SK-N-SH treated with all-trans-retinoic acid at 6 μM for 48 hours (cell line): Measurements from ENCODE around the gene BACH2.

Experiments used
- ATAC-seq: fragments of 200-7000 bp; cut with Tn5 transposase; 3 replicates; pipeline ENCODE4 v1.9.1; 2020; ENCODE audit warnings: mild to moderate bottlenecking, moderate library complexity
- ARNTL ChIP-seq: fragments of 450-650 bp; formaldehyde crosslinking; IDR thresholded peaks from 2 replicates; pipeline ENCODE4 v1.5.0; 2020; ENCODE audit warnings: low read depth, mild to moderate bottlenecking, moderate library complexity, borderline replicate concordance
- BACH2 ChIP-seq: fragments of 250-450 bp; sonication (Bioruptor Pico); IDR thresholded peaks from 2 replicates; pipeline ENCODE4 v1.9.0; 2021; ENCODE audit warnings: mild to moderate bottlenecking, borderline replicate concordance
- CSDC2 ChIP-seq: fragments of 250-450 bp; sonication (Bioruptor Pico); IDR thresholded peaks from 2 replicates; pipeline ENCODE4 v1.5.0; 2020; ENCODE audit warnings: mild to moderate bottlenecking, moderate library complexity
- GLIS3 ChIP-seq: fragments of 250-450 bp; sonication (Bioruptor Pico); IDR thresholded peaks from 2 replicates; pipeline ENCODE4 v1.5.0; 2020; ENCODE audit warnings: mild to moderate bottlenecking, moderate library complexity
- ISL1 ChIP-seq: fragments of 250-450 bp; sonication (Bioruptor Pico); IDR thresholded peaks from 2 replicates; pipeline ENCODE4 v2.1.2; 2022; ENCODE audit warnings: mild to moderate bottlenecking, moderate library complexity
- OSR1 ChIP-seq: fragments of 250-450 bp; sonication (Bioruptor Pico); IDR thresholded peaks from 2 replicates; pipeline ENCODE4 v1.8.0; 2022; ENCODE audit warnings: moderate library complexity, mild to moderate bottlenecking, inconsistent platforms
- PPARA ChIP-seq: fragments of 250-450 bp; sonication (Bioruptor Pico); IDR thresholded peaks from 2 replicates; pipeline ENCODE4 v1.5.0; 2020; ENCODE audit warnings: mild to moderate bottlenecking, borderline replicate concordance
- TCF4 ChIP-seq: fragments of 250-450 bp; sonication (Bioruptor Pico); IDR thresholded peaks from 2 replicates; pipeline ENCODE4 v1.8.0; 2021; ENCODE audit warnings: mild to moderate bottlenecking, moderate library complexity, borderline replicate concordance
- TOX ChIP-seq: fragments of 250-450 bp; sonication (Bioruptor Pico); IDR thresholded peaks from 2 replicates; pipeline ENCODE4 v1.8.0; 2021; ENCODE audit warnings: mild to moderate bottlenecking, moderate library complexity, borderline replicate concordance
- ZFP3 ChIP-seq: fragments of 250-450 bp; sonication (Bioruptor Pico); IDR thresholded peaks from 2 replicates; pipeline ENCODE4 v1.5.0; 2020; ENCODE audit warnings: mild to moderate bottlenecking, moderate library complexity
- ZFP30 ChIP-seq: fragments of 450-650 bp; formaldehyde crosslinking; IDR thresholded peaks from 2 replicates; pipeline ENCODE4 v1.5.0; 2022; ENCODE audit warnings: mild to moderate bottlenecking, moderate library complexity
- ZNF565 ChIP-seq: fragments of 450-650 bp; formaldehyde crosslinking; conservative IDR thresholded peaks from 2 replicates; pipeline ENCODE4 v1.5.0; 2020; ENCODE audit warnings: low read depth, mild to moderate bottlenecking, moderate library complexity
- ZNF70 ChIP-seq: fragments of 450-650 bp; formaldehyde crosslinking; IDR thresholded peaks from 2 replicates; pipeline ENCODE4 v1.5.0; 2020; ENCODE audit warnings: mild to moderate bottlenecking, moderate library complexity
- ZNF8 ChIP-seq: fragments of 450-650 bp; formaldehyde crosslinking; IDR thresholded peaks from 2 replicates; pipeline ENCODE4 v1.5.0; 2020; ENCODE audit warnings: mild to moderate bottlenecking, moderate library complexity
- TF ChIP-seq, protein P1 (sequence below): fragments of 250-450 bp; sonication (Bioruptor Pico); IDR thresholded peaks from 2 replicates; pipeline ENCODE4 v1.5.1; 2021; ENCODE audit warnings: mild to moderate bottlenecking, moderate library complexity
- TF ChIP-seq, protein P2 (sequence below): fragments of 250-450 bp; sonication (Bioruptor Pico); IDR thresholded peaks from 2 replicates; pipeline ENCODE4 v1.5.0; 2020; ENCODE audit warnings: mild to moderate bottlenecking, moderate library complexity
- TF ChIP-seq, protein P3 (sequence below): fragments of 250-450 bp; sonication (Bioruptor Pico); IDR thresholded peaks from 2 replicates; pipeline ENCODE4 v1.5.1; 2020; ENCODE audit warnings: low read depth, mild to moderate bottlenecking, moderate library complexity

BACH2 gene

DNA sequence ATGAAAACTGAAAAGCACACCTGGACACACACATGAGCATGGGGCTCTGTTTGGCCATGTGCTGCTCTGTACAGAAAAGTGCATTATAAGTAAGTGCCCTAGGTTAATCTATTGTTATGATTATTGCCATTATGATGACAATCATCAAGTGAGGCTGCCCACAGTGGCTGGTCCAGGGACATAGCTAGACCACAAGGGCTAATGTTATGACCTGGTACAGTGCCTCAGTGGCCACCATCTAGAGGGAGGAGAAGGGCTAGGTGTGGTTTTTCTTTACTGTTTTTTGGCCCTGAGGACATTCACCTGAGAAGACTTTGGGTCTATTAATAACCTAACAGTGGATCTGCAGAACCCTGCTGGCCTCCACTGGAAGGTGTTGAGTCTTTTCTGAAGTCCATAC lies 316.3 kb downstream of the BACH2 start:
- no peak for ATAC-seq

DNA sequence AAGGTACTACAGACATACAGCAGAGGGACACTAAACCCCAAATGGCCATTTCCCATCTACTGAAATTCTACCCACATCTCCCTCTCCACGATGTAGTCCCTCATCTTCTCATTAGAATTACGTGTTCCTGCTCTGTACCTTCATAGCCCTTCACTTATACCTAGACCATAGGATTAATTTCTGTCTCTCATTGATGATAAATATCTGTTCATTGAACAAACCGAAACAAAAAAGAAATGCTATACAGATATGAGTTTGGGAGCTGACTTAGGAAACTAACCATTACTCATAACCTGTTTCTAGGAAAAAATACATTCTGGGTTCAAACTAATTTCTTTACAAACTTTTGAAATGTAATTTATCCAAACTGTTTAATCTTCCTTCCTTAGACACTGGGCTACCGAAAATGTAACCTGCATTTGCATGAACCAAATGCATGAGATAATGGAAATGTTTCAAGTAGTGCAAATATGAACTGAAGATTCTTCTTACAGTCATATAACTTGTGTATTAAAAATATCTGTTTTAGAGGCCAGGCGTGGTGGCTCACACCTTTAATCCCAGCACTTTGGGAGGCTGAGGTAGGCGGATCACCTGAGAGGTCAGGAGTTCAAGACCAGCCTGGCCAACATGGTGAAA lies 317.0 kb downstream of the BACH2 start:
- ATAC-seq: no peak
- TF ChIP-seq, protein P1, sequence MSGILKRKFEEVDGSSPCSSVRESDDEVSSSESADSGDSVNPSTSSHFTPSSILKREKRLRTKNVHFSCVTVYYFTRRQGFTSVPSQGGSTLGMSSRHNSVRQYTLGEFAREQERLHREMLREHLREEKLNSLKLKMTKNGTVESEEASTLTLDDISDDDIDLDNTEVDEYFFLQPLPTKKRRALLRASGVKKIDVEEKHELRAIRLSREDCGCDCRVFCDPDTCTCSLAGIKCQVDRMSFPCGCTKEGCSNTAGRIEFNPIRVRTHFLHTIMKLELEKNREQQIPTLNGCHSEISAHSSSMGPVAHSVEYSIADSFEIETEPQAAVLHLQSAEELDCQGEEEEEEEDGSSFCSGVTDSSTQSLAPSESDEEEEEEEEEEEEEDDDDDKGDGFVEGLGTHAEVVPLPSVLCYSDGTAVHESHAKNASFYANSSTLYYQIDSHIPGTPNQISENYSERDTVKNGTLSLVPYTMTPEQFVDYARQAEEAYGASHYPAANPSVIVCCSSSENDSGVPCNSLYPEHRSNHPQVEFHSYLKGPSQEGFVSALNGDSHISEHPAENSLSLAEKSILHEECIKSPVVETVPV: no peak
- TF ChIP-seq ZNF565 (CRISPR knock-in tag) (no peak), ZNF70 (no peak), TOX (no peak), ZNF8 (CRISPR knock-in tag) (no peak), ISL1 (CRISPR knock-in tag) (no peak), ARNTL (CRISPR knock-in tag) (no peak)

More for the DNA sequence above, 316.3 kb downstream of the BACH2 start:
- TF ChIP-seq CSDC2 (no peak), BACH2 (CRISPR knock-in tag) (no peak), TCF4 (CRISPR knock-in tag) (no peak)
- TF ChIP-seq, protein P2, sequence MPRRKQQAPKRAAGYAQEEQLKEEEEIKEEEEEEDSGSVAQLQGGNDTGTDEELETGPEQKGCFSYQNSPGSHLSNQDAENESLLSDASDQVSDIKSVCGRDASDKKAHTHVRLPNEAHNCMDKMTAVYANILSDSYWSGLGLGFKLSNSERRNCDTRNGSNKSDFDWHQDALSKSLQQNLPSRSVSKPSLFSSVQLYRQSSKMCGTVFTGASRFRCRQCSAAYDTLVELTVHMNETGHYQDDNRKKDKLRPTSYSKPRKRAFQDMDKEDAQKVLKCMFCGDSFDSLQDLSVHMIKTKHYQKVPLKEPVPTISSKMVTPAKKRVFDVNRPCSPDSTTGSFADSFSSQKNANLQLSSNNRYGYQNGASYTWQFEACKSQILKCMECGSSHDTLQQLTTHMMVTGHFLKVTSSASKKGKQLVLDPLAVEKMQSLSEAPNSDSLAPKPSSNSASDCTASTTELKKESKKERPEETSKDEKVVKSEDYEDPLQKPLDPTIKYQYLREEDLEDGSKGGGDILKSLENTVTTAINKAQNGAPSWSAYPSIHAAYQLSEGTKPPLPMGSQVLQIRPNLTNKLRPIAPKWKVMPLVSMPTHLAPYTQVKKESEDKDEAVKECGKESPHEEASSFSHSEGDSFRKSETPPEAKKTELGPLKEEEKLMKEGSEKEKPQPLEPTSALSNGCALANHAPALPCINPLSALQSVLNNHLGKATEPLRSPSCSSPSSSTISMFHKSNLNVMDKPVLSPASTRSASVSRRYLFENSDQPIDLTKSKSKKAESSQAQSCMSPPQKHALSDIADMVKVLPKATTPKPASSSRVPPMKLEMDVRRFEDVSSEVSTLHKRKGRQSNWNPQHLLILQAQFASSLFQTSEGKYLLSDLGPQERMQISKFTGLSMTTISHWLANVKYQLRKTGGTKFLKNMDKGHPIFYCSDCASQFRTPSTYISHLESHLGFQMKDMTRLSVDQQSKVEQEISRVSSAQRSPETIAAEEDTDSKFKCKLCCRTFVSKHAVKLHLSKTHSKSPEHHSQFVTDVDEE (CRISPR knock-in tag): no peak

DNA sequence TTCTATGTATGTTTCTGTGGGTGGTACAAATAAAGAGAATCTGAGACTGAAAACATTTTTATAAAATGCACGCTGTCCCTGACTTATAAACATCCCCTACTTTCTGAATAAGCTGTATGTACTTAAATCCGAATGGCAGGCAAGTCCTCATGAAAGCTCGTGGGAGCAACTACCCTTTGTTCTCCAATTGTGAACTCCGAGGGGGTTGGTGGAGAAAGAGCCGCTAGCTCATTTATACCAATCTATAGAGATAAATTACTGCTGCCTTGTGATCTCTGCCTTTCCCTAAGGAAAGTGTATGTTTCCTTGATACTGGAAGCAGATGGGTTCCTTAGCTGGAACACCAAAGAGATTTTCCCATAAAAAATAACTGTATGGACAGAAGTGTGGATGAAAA lies 317.9 kb downstream of the BACH2 start:
- TF ChIP-seq, protein P1: no peak
- no peak for TF ChIP-seq ZNF70
- TF ChIP-seq CSDC2: no peak
- TF ChIP-seq, protein P2 (CRISPR knock-in tag): no peak
- no peak for TF ChIP-seq TCF4 (CRISPR knock-in tag)
- TF ChIP-seq, all 23 proteins: peak for 0
- no peak for ATAC-seq

DNA sequence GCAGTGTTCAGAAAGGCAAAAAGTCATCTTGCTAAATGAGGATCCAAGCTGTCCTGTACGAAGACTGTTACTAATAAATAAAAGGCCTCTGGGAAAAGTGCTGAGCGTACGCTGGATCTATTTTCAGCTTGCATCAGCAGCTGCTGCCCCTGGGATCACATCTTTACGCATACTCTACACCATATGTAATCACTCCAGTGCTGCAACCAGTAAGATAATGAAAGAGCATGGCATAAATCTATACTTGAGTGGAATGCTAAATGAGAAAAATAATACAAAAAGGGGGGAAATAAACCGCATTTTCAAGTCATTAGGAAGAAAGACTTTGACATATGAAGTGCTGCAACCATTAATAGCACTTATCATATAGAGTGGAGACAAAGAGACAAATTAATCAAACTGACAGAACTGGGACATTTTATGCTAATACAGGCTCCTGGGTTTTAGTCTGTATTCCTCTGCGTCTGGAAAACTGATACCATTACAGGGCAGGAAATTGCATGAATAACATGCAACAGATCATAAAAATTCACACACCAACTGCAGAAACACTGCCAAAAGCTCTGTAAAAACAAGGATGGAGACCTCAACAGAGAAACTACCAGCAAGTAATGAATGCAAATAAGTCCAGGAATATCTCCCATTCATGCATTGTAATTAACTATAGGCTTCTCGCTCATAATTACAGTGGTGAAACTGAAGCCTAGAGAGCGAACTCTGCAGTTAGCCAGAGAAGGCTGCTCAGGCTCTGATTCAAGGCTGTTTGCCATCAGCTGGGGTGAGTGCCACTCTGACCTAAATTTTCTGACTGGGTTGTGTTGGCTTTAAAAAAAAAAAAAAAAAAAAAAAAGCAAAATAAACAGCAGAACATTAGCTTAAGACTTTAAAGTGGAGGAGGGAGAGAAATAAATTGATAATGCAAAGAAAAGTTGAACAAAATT lies 318.6 kb downstream of the BACH2 start:
- peak; percentile 93 for ATAC-seq
- TF ChIP-seq, protein P2 (CRISPR knock-in tag): peak; percentile 83
- TF ChIP-seq, protein P1: peak; percentile 73; the same call in 1 of the 2 replicates
- TF ChIP-seq ZFP30: 0 out of 2 replicates have a peak, but pooled peaks have one; percentile 40
- peak; percentile 93 for TF ChIP-seq TCF4 (CRISPR knock-in tag)
- TF ChIP-seq ZFP3 (CRISPR knock-in tag): no peak
- TF ChIP-seq ARNTL (CRISPR knock-in tag): no peak
- TF ChIP-seq ZNF70: peak; percentile 58; the same call in 1 of the 2 replicates
- TF ChIP-seq PPARA (CRISPR knock-in tag): no peak
- TF ChIP-seq, protein P3, sequence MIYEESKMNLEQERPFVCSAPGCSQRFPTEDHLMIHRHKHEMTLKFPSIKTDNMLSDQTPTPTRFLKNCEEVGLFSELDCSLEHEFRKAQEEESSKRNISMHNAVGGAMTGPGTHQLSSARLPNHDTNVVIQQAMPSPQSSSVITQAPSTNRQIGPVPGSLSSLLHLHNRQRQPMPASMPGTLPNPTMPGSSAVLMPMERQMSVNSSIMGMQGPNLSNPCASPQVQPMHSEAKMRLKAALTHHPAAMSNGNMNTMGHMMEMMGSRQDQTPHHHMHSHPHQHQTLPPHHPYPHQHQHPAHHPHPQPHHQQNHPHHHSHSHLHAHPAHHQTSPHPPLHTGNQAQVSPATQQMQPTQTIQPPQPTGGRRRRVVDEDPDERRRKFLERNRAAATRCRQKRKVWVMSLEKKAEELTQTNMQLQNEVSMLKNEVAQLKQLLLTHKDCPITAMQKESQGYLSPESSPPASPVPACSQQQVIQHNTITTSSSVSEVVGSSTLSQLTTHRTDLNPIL (CRISPR knock-in tag): 0 out of 2 replicates have a peak, but pooled peaks have one; percentile 68
- peak; percentile 72; the same call in 1 of the 2 replicates for TF ChIP-seq TOX
- peak; percentile 32; the same call in 1 of the 2 replicates for TF ChIP-seq GLIS3
- TF ChIP-seq OSR1: no peak
- peak; percentile 88 for TF ChIP-seq ISL1 (CRISPR knock-in tag)
